ENCODE results near the gene ANKRD39. TPM values are rescaled to one million over a fixed set of nuclear protein-coding genes. Genes with fewer than 3 reads are reported as not detected.

The ANKRD39 gene
- total RNA-seq, 3 donors from 2014 or later = 11.2 to 14.1 (median 12.2) TPM

- DNase-seq = peak in 1 of 3 donors; percentile 43
- Histone ChIP-seq H3K36me3 (ENCODE audit: low read depth) (peaks cover 8% of the 10 kb centered on the region), H3K9me3 (no peaks in the 10 kb centered on the region)
These were observed 31.1 kb downstream of the ANKRD39 start for GRCh38 chr2:96826546-96827278.

GRCh38 chr2:96825057-96825456 is 32.8 kb downstream of the ANKRD39 start:
- ATAC-seq = no peak
- Histone ChIP-seq H3K4me1 (ENCODE audit: low read depth) (peaks cover 19% of the 10 kb centered on the region), H3K9me3 (no peaks in the 10 kb centered on the region), H3K4me3 (no peak overlapping the region), H3K36me3 (ENCODE audit: low read depth) (peaks cover 8% of the 10 kb centered on the region)
- no peak for TF ChIP-seq CTCF (IDR thresholded peaks at IDR 0.05)
- peak in 1 of 3 donors; percentile 46 for DNase-seq
- intact Hi-C loops (cut with DNase I, micrococcal nuclease) = no loop called here

More at GRCh38 chr2:96826546-96827278, 31.1 kb downstream of the ANKRD39 start:
- H3K4me3 ChIP-seq = no peak overlapping the region
- peaks cover 6% of the 10 kb centered on the region for H3K4me1 ChIP-seq (ENCODE audit: low read depth)
- intact Hi-C loops (cut with DNase I, micrococcal nuclease) = no loop called here
- no peak for ATAC-seq
- TF ChIP-seq CTCF (IDR thresholded peaks at IDR 0.05) = no peak

GRCh38 chr2:96824079-96824870 is 33.5 kb downstream of the ANKRD39 start:
- no peaks in the 10 kb centered on the region for H3K9me3 ChIP-seq
- DNase-seq (peak in 1 of 3 donors; percentile 11), ATAC-seq (peak; percentile 46)
- H3K4me1 ChIP-seq (ENCODE audit: low read depth) = peaks cover 27% of the 10 kb centered on the region
- TF ChIP-seq CTCF (IDR thresholded peaks at IDR 0.05) = no peak
- H3K4me3 ChIP-seq = no peak overlapping the region
- peaks cover 8% of the 10 kb centered on the region for H3K36me3 ChIP-seq (ENCODE audit: low read depth)
- intact Hi-C loops (cut with DNase I, micrococcal nuclease) = no loop called here

GRCh38 chr2:96823198-96823597 is 34.6 kb downstream of the ANKRD39 start:
- intact Hi-C loops (cut with DNase I, micrococcal nuclease) = no loop called here
- Histone ChIP-seq H3K4me3 (no peak overlapping the region), H3K4me1 (ENCODE audit: low read depth) (peaks cover 37% of the 10 kb centered on the region), H3K36me3 (ENCODE audit: low read depth) (peaks cover 8% of the 10 kb centered on the region), H3K9me3 (no peaks in the 10 kb centered on the region)
- TF ChIP-seq CTCF (IDR thresholded peaks at IDR 0.05) = no peak
- ATAC-seq (no peak), DNase-seq (peak in 1 of 3 donors; percentile 31)

- peaks cover 8% of the 10 kb centered on the region for H3K36me3 ChIP-seq (ENCODE audit: low read depth)
- no peak for TF ChIP-seq CTCF (IDR thresholded peaks at IDR 0.05)
- intact Hi-C loops (cut with DNase I, micrococcal nuclease) = no loop called here
- peaks cover 41% of the 10 kb centered on the region for H3K4me1 ChIP-seq (ENCODE audit: low read depth)
- no peaks in the 10 kb centered on the region for H3K9me3 ChIP-seq
- DNase-seq (peak in 1 of 3 donors; percentile 7), ATAC-seq (no peak)
- H3K4me3 ChIP-seq = no peak overlapping the region
These were observed 35.0 kb downstream of the ANKRD39 start for GRCh38 chr2:96822786-96823185.

Measured in mucosa of descending colon (tissue), 3 donors.